NCI-H446 treated with DMSO at 0.1 percent for 48 hours (cell line): ENCODE data around the gene NPHP1.
"Not testable (repeated sequence)": the region's sequence is repeated elsewhere in the genome, so short reads cannot be mapped to it uniquely, and the experiment has no call there.

Source experiments
- DNase-seq: peaks from one replicate; lab custom pipeline; 2025; lab: John Stamatoyannopoulos, UW

NPHP1 gene

GRCh38 chr2:110204408-110205385, at the start of gene NPHP1:
Gene NPHP1, minus strand, starts transcription at chr2:110205013. Its CDS starts 45 bp downstream, at chr2:110204968.
- DNase-seq: peak; percentile 62

DNA sequence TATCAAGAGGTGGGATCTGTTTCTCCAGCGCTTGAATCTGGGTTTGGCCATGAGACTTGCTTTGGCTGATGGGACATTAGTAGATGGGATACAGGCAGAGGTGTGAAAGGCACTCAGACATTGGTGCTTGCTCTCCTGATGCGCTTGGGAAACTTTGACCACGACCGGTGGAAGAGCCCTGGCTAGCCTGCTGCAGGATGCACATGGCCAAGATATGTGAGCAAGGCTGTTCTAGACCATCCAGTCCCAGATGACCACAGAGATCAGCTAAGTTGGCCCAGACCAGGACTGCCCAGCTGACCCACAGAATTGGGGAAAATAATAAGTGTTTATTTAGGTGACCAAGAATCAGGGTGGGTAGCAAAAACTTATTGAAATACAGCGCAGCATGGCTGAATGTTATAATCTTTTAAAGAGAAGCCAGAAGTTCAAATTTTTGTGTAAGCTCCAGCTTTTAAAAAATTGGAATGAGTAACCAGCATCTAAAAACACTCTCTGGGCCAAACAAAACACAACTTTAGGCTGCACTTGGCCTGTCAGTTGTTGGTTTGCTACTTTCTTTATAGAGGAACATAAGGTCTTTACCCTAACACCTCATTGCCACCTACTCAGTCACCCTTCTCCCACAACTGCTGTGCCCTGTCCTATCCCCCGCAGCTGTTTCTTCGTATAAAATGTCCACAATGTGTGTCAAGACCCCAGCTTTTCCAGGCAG, 43.4 kb upstream of the NPHP1 start:
- DNase-seq: not testable (repeated sequence)

DNA sequence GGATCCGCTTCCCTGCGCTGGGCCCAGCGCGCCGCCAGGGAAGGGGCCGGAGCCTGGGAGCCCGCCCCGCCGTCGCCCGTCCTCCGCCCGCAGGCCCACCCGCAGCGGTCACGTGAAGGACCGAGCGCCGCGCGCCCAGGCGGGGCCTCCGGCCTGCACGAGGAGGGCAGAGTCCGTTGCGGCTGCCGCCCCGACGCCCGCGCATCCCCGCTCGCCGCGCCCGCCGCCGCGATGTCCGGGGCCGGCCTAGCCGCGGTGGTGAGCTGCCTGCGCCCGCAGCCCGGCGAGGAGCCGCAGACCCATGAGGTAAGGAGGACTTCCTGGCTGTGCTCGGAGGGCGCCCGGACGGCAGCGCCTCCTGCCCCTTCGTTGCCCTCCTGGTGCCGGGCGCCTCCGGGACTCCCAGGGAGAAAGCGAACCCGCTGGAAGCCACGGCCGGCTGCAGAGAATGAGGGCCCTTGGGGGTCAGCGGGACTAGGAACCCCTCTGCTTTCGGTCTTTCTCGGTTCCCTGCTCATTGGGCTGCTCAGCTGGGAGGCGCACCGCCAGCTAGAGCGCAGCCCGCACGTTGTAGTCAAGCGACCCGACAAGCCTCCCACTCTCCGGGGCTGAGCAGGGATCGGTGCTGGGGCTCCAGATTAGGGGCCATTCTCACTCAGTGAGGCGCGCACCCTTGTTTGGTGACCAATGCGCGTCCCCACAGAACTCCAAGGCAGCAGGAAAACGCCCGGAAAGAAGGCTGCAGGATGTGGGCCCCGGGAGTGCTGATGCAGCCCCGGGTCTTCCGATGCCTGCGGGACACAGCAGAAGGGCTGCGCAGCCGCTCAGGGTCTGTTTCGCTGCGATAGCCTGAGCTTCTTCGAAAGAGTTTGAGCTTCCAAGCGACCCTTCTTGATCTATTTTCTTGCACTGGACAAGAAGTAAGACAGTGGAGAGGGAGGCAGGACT, 40.9 kb upstream of the NPHP1 start:
- not testable (repeated sequence) for DNase-seq

DNA sequence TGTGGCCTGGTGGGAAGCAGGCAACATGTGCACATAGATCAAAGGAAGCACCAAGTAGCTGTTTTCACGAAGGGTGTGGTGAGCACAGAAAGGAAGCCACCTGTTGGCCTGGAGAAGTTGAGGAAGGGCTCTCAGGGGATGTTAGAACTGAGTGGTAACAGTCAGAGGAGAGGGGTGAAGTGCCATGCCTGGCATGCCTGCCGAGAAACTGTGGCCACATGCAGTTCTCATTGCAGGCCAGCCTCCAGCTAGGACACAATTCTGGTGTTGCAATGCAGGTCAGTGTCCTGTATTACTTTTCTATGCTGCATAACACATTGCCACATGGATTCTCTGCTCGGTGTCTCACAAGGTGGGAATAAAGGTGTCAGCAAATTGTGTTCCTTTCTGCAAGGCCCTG, 38.5 kb upstream of the NPHP1 start:
- not testable (repeated sequence) for DNase-seq

- not testable (repeated sequence) for DNase-seq
These were observed 29.7 kb upstream of the NPHP1 start for GRCh38 chr2:110234514-110234913.

DNA sequence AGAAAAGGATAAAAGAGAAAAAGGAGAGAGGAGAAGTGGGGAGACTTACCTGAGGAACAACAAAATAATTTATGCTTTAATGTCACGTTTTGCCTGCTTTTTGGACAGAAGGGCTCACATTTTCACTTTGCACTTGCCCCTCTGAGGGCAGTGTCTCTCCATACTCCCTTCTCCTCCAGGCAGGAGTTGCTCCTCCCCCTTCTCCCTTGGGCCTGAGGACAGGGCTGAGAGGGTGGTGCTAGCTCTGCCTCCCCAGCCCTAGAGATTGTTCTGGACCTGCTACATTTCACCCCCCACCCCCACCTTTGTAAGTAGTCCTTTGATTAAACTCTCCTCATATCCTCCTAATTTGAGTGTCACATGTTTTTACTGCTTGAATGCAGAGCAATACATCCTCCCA, 25.1 kb upstream of the NPHP1 start:
- DNase-seq: not testable (repeated sequence)

GRCh38 chr2:110222626-110223025, 17.8 kb upstream of the NPHP1 start:
- not testable (repeated sequence) for DNase-seq

- DNase-seq: no peak
These were observed 17.1 kb upstream of the NPHP1 start for GRCh38 chr2:110221938-110222337.

DNA sequence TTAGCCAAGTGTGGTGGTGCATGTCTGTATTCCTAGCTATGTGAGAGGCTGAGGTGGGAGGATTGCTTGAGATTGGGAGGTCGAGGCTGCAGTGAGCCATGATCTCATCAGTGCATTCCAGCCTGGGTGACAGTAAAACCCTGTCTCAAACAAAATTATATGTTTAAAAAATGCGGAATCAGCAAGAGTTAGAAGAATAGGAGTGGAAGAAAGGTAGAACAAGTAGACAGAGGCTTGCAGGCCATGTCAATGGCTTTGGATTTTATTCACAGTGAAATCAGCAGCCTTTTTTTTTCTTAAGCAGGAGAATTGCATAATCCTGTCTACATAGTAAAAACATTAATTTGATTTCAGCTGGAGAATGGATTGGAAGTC, 15.4 kb upstream of the NPHP1 start:
- no peak for DNase-seq

DNA sequence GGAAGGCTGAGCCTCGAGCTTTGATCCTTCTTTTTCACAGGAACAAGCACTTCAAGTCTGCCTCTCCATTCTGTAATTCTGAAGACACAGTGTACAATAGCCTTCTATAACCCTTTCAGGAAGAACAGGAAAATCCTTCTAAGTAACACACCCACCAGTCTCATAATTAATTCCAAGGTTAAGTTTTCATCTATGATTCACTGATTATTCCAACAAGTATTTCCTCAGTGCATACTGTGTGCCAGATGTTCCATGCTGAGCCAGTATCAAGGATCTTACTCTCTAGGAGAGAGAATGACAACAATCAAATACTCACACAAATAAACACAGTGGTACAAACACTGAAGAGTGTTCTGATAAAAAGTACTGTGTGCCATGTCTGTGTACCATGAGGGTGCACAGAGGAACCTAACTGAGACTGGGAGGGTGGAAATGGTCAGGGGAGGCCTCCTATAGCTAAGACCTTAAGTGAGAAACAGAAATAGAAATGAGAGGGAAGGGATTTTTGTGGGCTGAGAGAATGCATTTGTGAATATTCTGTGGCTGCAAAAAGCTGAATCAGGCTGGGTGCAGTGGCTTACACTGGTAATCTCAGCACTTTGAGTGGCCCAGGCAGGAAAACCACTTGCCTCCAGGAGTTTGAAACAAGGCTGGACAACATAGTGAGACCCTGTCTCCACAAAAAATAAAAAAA, 14.8 kb upstream of the NPHP1 start:
- no peak for DNase-seq

DNA sequence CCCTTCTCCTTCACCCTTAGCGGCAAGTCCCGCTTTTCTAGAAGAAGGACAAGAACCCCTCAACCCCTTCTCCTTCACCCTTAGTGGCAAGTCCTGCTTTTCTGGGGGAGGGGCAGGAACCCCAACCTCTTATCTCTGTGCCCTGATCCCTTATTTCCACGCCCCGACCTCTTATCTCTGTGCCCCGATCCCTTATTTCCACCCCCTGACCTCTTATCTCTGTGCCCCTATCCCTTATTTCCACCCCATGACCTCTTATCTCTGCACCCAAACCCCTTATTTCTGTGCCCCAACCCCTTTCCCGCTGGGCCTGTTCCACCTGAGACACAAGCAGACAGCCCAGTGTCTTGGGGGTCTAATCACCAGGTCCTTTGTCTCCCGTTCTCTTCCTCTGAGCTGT, 14.1 kb upstream of the NPHP1 start:
- DNase-seq: not testable (repeated sequence)

GRCh38 chr2:110216803-110217202, 12.0 kb upstream of the NPHP1 start:
- no peak for DNase-seq

DNA sequence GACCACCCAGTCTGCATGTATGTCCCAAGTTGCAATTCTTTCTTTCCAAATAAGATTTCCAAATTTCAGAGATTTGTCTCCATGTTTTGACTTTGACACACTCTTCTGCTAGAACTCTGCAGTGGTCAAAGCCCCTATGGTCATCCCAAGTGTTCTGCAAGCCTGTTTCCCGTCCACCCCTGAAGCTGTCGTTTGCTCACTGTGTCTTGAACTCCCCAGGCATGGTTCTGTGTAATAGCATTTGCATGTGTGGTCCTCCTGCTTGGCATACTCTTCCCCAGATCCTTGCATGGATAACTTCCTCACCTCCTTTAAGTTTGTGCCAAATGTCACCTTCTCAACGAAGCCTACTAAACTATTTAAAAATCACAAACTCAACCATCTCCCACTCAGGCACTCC, 11.4 kb upstream of the NPHP1 start:
- no peak for DNase-seq

DNA sequence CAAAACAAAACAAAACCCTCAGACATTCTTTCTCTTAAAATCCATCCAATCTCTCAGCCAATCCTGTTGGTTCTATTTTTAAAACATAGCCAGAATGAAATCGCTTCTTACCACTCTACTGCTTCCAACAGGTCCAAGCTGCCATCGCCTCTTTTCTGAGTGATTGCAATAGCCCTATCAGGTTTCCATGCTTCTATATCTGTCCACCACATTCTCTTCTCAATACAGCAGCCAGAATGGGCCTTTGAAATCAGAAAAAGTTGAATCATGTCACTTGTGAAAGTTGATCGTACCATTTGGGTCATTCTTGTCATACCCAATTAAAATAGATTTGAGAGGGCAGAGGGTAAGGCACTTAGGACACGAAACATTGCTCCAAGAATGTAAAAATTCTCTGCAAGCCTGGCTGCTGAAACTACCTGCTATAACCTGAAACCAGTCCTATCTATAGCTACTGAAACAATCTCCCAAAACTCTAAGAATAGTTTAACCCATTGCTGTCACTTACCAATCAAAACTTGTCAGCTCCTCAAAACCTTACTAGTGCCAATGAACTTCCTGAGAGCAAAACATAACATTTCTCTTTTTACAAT, 10.8 kb upstream of the NPHP1 start:
- DNase-seq: no peak

- DNase-seq: no peak
These were observed 10.3 kb upstream of the NPHP1 start for GRCh38 chr2:110215091-110215490.

DNA sequence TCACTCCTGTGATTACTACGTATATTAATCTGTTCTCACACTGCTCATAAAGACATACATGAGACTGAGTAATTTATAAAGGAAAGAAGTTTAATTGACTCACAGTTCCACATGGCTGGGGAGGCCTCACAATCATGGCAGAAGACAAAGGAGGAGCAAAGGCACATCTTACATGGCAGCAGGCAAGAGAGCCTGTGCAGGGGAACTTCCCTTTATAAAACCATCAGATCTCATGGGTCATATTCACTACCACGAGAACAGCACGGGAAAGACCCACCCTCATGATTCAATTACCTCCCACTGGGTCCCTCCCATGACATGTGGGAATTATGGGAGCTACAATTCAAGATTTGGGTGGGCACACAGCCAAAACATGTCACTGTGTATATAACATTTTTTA, 8.7 kb upstream of the NPHP1 start:
- DNase-seq: not testable (repeated sequence)

- DNase-seq: peak; percentile 22
These were observed 7.4 kb upstream of the NPHP1 start, which contains the start of gene MTLN for GRCh38 chr2:110211938-110212858. Gene MTLN, minus strand, starts transcription at chr2:110212547. Its CDS starts 22 bp downstream, at chr2:110212525.

GRCh38 chr2:110205660-110206455, 1.0 kb upstream of the NPHP1 start:
- no peak for DNase-seq

- DNase-seq: no peak
These were observed 6.8 kb downstream of the NPHP1 start for GRCh38 chr2:110198016-110198415.
